GM23338 (cell line): ENCODE data around the gene INKA1. TPM values are rescaled to one million over a fixed set of nuclear protein-coding genes. Genes with fewer than 3 reads are reported as not detected.

Source experiments
- ATAC-seq: fragments of 200-7000 bp; cut with Tn5 transposase; 3 replicates; pipeline ENCODE4 v1.9.1; 2020
- DNase-seq: peaks from one replicate; pipeline ENCODE4 v3.0.0-alpha.2; 2015; ENCODE audit warnings: low spot score
- H2AFZ ChIP-seq: fragments of 200-600 bp; sonication (generic); 2 replicates; pipeline ENCODE4 v1.8.0; 2016; ENCODE audit warnings: antibody characterized with exemption, mild to moderate bottlenecking, moderate library complexity
- H3F3A ChIP-seq: fragments of 200-600 bp; sonication (generic); replicated peaks from 2 replicates; pipeline ENCODE4 v1.8.0; 2017; ENCODE audit warnings: antibody characterized with exemption, mixed run types, low read depth
- H3K27ac ChIP-seq: fragments of 200-600 bp; sonication (generic); 2 replicates; pipeline ENCODE4 v1.6.1; 2016; ENCODE audit warnings: low read depth
- H3K27me3 ChIP-seq: fragments of 200-600 bp; sonication (generic); 2 replicates; pipeline ENCODE4 v1.8.0; 2016; ENCODE audit warnings: mild to moderate bottlenecking, mixed run types, moderate library complexity; ENCODE audit not compliant: insufficient read depth
- H3K36me3 ChIP-seq: fragments of 200-600 bp; sonication (generic); 2 replicates; pipeline ENCODE4 v1.8.0; 2016; ENCODE audit warnings: mild to moderate bottlenecking; ENCODE audit not compliant: insufficient read depth
- H3K4me1 ChIP-seq: fragments of 200-600 bp; sonication (generic); 2 replicates; pipeline ENCODE4 v1.8.0; 2016; ENCODE audit warnings: mild to moderate bottlenecking, moderate library complexity; ENCODE audit not compliant: insufficient read depth
- H3K4me2 ChIP-seq: fragments of 200-600 bp; sonication (generic); 2 replicates; pipeline ENCODE4 v1.7.1; 2017; ENCODE audit warnings: mixed run types
- H3K4me3 ChIP-seq: fragments of 200-600 bp; sonication (generic); 2 replicates; pipeline ENCODE4 v1.6.1; 2016; ENCODE audit warnings: mixed run types
- H3K79me2 ChIP-seq: fragments of 200-600 bp; sonication (generic); replicated peaks from 2 replicates; pipeline ENCODE4 v1.8.0; 2017; ENCODE audit warnings: mild to moderate bottlenecking; ENCODE audit not compliant: insufficient read depth
- H3K9me2 ChIP-seq: fragments of 200-600 bp; sonication (generic); 2 replicates; pipeline ENCODE4 v1.8.0; 2017; ENCODE audit not compliant: insufficient read depth
- H4K20me1 ChIP-seq: fragments of 200-600 bp; sonication (generic); replicated peaks from 2 replicates; pipeline ENCODE4 v1.8.0; 2017; ENCODE audit warnings: mild to moderate bottlenecking; ENCODE audit not compliant: insufficient read depth
- H3K27ac Mint-ChIP-seq: 2 replicates; pipeline ENCODE4 v1.8.0; 2020; ENCODE audit warnings: inconsistent platforms, mild to moderate bottlenecking, moderate library complexity, mixed read lengths
- H3K27me3 Mint-ChIP-seq: 3 replicates; pipeline ENCODE4 v1.8.0; 2022; ENCODE audit warnings: low read depth, mild to moderate bottlenecking, moderate library complexity, mixed read lengths, inconsistent platforms; ENCODE audit not compliant: insufficient read depth, poor library complexity
- H3K36me3 Mint-ChIP-seq: 3 replicates; pipeline ENCODE4 v1.8.0; 2021; ENCODE audit warnings: low read depth, mild to moderate bottlenecking, inconsistent platforms, moderate library complexity, mixed read lengths
- H3K4me1 Mint-ChIP-seq: 3 replicates; pipeline ENCODE4 v1.8.0; 2020; ENCODE audit warnings: mild to moderate bottlenecking, inconsistent platforms, mixed read lengths
- H3K4me3 Mint-ChIP-seq: 3 replicates; pipeline ENCODE4 v1.8.0; 2021; ENCODE audit warnings: moderate library complexity, mild to moderate bottlenecking, inconsistent platforms, mixed read lengths
- H3K9me3 Mint-ChIP-seq: 3 replicates; pipeline ENCODE4 v1.8.0; 2020; ENCODE audit warnings: moderate library complexity, mild to moderate bottlenecking, inconsistent platforms, mixed read lengths
- EZH2phosphoT487 ChIP-seq: fragments of 200-600 bp; sonication (generic); IDR thresholded peaks from one replicate; pipeline ENCODE4 v1.8.1; 2018; ENCODE audit warnings: antibody characterized with exemption; ENCODE audit not compliant: unreplicated experiment
- NANOG ChIP-seq: IDR thresholded peaks from 2 replicates; pipeline ENCODE4 v1.6.1; 2016; ENCODE audit warnings: antibody characterized with exemption, borderline replicate concordance
- POLR2AphosphoS5 ChIP-seq: IDR thresholded peaks from 2 replicates; pipeline ENCODE4 v1.6.1; 2016; ENCODE audit warnings: antibody characterized with exemption, low read depth
- REST ChIP-seq: IDR thresholded peaks from one replicate; pipeline ENCODE4 v1.6.1; 2018; ENCODE audit warnings: antibody characterized with exemption; ENCODE audit not compliant: unreplicated experiment
- STAT1 ChIP-seq: IDR thresholded peaks from one replicate; pipeline ENCODE4 v1.6.1; 2016; ENCODE audit warnings: antibody characterized with exemption; ENCODE audit not compliant: unreplicated experiment
- ZNF462 ChIP-seq: fragments of 250-450 bp; sonication (Bioruptor Pico); IDR thresholded peaks from 2 replicates; pipeline ENCODE4 v1.5.0; 2020; ENCODE audit warnings: mild to moderate bottlenecking, moderate library complexity
- polyA plus RNA-seq: library from polyadenylated mRNA; unstranded; fragments of >200 nt; fragmentation: Nextera tagmentation; extraction: Ambion mirVana; gene quantifications from 2 replicates; pipeline ENCODE4 v1.2.1, GENCODE V29; 2016
- total RNA-seq: library from RNA; depleted of rRNA; stranded (reverse); fragments of >200 nt; shearing (Covaris generic); gene quantifications from 2 replicates; pipeline ENCODE4 v1.2.3, GENCODE V29; 2014

The INKA1 gene
- total and polyA plus RNA-seq, 2 experiments from 2014 or later = 3.7 to 4.0 TPM

- H3K9me3 Mint-ChIP-seq = no peaks in the 10 kb centered on the region
- no peak for DNase-seq
- no peaks in the 10 kb centered on the region for H3K36me3 ChIP-seq
- no peaks in the 10 kb centered on the region for H3K9me2 ChIP-seq
- H3F3A ChIP-seq = 0 out of 2 replicates have a peak, but pooled peaks cover 5% of the 10 kb centered on the region
- no peaks in the 10 kb centered on the region for H3K27me3 ChIP-seq
- no peaks in the 10 kb centered on the region for H3K27me3 Mint-ChIP-seq
- no peak overlapping the region for H3K4me2 ChIP-seq
- no peak overlapping the region for H3K4me3 ChIP-seq
- H4K20me1 ChIP-seq = peaks cover 45% of the 10 kb centered on the region
- no peaks in the 10 kb centered on the region for H3K4me1 Mint-ChIP-seq
- no peaks in the 10 kb centered on the region for H3K36me3 Mint-ChIP-seq
- H3K79me2 ChIP-seq = peaks cover 100% of the 10 kb centered on the region
- H2AFZ ChIP-seq = no peak overlapping the region
- no peak for TF ChIP-seq REST
- TF ChIP-seq EZH2phosphoT487 = no peak
- no peak for TF ChIP-seq NANOG
- no peak for TF ChIP-seq POLR2AphosphoS5
- H3K27ac Mint-ChIP-seq = no peak overlapping the region
- no peak overlapping the region for H3K4me3 Mint-ChIP-seq
- no peak for ATAC-seq
- H3K4me1 ChIP-seq = no peaks in the 10 kb centered on the region
- H3K27ac ChIP-seq = no peak overlapping the region
These were observed 41.4 kb upstream of the INKA1 start for GRCh38 chr3:49761661-49762060.

- no peaks in the 10 kb centered on the region for H3K36me3 Mint-ChIP-seq
These were observed 39.1 kb upstream of the INKA1 start for GRCh38 chr3:49763981-49764380.

GRCh38 chr3:49769286-49769915, 33.7 kb upstream of the INKA1 start:
- Mint-ChIP-seq H3K27ac (no peak overlapping the region), H3K4me3 (no peak overlapping the region), H3K9me3 (no peaks in the 10 kb centered on the region), H3K27me3 (no peaks in the 10 kb centered on the region), H3K36me3 (peaks cover 3% of the 10 kb centered on the region; the same call in 2 of the 3 replicates), H3K4me1 (no peaks in the 10 kb centered on the region)
- Histone ChIP-seq H3K9me2 (no peaks in the 10 kb centered on the region), H4K20me1 (peaks cover 35% of the 10 kb centered on the region), H3F3A (no peaks in the 10 kb centered on the region), H3K4me2 (no peak overlapping the region), H2AFZ (no peak overlapping the region), H3K27ac (no peak overlapping the region), H3K4me3 (no peak overlapping the region), H3K79me2 (peaks cover 97% of the 10 kb centered on the region), H3K4me1 (no peaks in the 10 kb centered on the region), H3K27me3 (no peaks in the 10 kb centered on the region), H3K36me3 (no peaks in the 10 kb centered on the region)
- TF ChIP-seq ZNF462 (CRISPR knock-in tag) = no peak
- ATAC-seq (no peak), DNase-seq (no peak)

More at GRCh38 chr3:49763981-49764380, 39.1 kb upstream of the INKA1 start:
- no peaks in the 10 kb centered on the region for H3K9me2 ChIP-seq
- H3F3A ChIP-seq = 0 out of 2 replicates have a peak, but pooled peaks cover 5% of the 10 kb centered on the region
- H3K36me3 ChIP-seq = no peaks in the 10 kb centered on the region
- DNase-seq (no peak), ATAC-seq (no peak)
- no peak overlapping the region for H2AFZ ChIP-seq
- H3K27me3 Mint-ChIP-seq = no peaks in the 10 kb centered on the region
- no peaks in the 10 kb centered on the region for H3K4me1 Mint-ChIP-seq
- H3K27me3 ChIP-seq = no peaks in the 10 kb centered on the region
- peaks cover 98% of the 10 kb centered on the region for H3K79me2 ChIP-seq
- H4K20me1 ChIP-seq = peaks cover 27% of the 10 kb centered on the region
- no peak overlapping the region for H3K4me3 ChIP-seq
- no peaks in the 10 kb centered on the region for H3K4me1 ChIP-seq
- no peak overlapping the region for H3K4me2 ChIP-seq
- TF ChIP-seq STAT1 = no peak
- H3K9me3 Mint-ChIP-seq = no peaks in the 10 kb centered on the region
- no peak overlapping the region for H3K27ac Mint-ChIP-seq
- H3K27ac ChIP-seq = no peak overlapping the region
- H3K4me3 Mint-ChIP-seq = no peak overlapping the region
